Hindlimb muscle (tissue), 1 donor: ENCODE data around the gene TEAD1. TPM values are rescaled to one million over a fixed set of nuclear protein-coding genes. Genes with fewer than 3 reads are reported as not detected.
"Not testable (repeated sequence)": the region's sequence is repeated elsewhere in the genome, so short reads cannot be mapped to it uniquely, and the experiment has no call there.

ENCODE experiments used
- DNase-seq: peaks from one replicate; pipeline ENCODE4 v3.0.0-alpha.2; 2013
- polyA plus RNA-seq: library from polyadenylated mRNA; unstranded; fragments of 120-200 nt; gene quantifications from one replicate; pipeline ENCODE4 v1.2.1, GENCODE V29; 2013; ENCODE audit not compliant: insufficient read length

TEAD1 gene
- polyA plus RNA-seq, 1 donor, result 95.3 TPM

DNA sequence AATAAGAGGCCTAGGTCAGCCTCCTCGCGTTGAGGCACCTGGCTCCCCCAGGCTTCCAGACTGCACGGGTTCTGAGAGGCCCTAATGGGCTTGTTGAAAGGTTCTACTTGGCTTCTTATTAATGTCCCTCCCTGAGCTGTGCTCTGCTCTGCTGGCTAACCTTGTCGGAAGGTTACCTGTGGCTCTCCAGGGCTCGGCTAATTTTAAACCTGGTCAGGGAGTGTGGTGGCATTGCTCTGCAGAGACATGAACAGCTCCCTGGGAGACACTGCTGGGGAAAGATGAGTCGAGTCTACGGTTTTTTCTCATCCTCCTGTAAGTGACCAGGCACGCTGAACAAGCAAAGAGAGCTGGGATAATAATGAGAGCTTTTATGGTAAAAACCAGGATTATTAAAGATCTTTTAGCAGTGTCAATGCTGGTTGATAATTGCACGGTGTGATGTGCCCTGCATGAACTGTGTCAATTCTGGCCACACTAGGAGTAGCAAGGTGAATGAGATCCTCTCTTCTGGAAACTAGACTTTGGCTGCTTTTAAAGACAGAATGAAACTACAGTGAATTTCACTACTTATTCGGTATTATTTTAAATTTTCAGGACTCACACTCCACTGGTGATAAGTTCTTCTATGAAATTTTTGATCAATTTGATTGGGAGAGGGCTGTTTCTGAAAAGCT, 70.7 kb downstream of the TEAD1 start:
- no peak for DNase-seq

DNA sequence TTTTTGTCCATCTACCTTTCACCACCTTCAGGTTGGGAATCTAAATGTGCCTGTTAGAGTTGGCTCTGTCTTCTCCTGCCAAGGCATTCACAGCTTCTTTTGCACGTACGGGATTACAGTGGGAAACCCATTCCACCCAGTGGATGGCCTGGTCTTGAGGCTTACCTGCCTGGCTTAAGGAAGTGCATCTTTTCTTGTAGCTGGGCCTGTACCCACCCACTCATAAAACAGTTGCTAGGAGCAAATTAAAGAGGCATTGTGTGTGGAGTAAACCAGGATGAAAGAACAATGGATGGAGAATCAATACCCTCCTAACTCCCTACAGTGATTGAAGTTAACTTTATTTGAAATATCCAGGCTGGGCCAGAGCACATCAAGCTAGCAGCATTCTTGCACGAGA, 71.6 kb downstream of the TEAD1 start:
- DNase-seq, result no peak

DNA sequence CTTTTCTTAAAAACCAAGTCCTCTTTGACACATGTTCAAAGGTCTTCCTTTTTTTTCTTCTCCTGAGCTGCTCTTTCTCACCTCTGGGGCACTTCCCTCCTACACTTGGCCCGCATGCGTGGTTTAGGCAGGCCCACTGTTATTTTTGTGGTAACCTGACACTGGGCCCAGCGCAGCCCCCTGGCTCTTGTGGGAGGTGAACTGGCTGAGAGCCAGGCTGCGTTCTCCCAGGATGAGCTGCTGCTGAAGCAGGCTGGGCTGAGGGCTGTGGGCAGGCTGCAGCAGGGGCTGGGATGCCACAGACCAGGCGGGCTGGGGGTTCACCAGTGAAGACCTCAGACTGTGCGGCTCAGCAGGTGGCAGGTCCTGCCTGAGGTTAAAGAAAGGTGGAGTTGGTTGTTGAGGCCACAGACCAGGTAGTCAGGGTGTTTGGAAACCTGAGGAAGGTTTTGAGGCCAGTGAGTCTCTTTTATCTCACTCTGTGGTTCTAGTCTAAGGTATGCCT, 72.4 kb downstream of the TEAD1 start:
- DNase-seq, result peak; percentile 52

DNA sequence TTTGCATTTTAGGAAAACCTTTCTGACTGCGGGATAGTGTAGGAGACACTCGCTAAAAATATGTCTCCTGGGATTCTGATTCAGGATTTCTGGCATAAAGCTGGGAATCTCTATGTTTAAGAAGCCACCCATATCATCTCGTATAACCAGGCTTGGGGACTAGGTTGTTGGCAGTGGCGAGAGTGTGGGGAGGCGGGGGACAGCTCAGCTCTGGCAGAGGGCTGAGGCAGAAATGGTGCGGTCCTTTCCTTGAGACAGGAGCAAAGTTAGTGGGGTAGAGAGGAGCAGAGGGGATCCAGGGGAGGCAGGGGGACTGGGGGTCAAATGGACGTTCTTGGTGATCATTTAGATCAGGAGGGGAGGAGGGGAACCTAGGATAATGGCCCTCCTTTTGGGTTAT, 74.3 kb downstream of the TEAD1 start:
- DNase-seq, result no peak

DNA sequence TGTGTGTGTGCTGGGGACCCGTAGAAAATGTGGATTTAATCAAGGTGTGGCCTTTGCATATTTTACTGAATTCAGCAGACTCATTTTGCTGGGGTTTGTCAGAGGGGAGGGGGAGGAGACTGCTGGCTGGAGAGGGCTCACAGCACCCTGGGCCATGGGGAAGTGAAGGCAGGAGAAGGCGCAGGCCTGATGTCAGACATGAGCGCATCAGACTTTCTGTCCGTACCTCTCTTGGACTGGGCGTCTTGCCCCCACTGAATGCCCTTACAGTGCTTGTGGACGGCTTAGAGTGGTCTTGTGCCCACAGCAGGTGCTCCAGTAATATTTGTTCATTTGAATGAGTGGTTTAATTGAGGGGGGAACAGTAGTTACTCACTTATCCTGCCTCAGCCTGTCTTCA, 75.2 kb downstream of the TEAD1 start:
- no peak for DNase-seq

DNA sequence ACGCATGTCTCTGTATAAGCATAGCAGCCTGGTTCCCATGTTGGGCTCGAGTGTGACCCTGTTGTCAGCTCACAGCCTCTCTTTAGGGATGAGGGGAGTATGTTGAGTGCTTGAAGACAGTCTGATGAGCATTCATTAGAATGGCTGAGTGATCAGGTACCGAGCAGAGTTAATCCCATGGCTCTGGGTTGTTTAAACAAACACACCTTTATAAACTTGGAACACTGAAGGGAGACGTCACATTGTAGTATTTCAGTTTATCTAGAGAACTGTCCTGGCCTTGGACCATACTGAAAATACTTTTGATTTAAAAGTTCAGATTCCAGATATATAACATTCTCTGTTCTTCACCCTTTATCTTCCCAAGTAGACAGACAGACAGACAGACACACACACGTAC, 76.0 kb downstream of the TEAD1 start:
- DNase-seq, result no peak

DNA sequence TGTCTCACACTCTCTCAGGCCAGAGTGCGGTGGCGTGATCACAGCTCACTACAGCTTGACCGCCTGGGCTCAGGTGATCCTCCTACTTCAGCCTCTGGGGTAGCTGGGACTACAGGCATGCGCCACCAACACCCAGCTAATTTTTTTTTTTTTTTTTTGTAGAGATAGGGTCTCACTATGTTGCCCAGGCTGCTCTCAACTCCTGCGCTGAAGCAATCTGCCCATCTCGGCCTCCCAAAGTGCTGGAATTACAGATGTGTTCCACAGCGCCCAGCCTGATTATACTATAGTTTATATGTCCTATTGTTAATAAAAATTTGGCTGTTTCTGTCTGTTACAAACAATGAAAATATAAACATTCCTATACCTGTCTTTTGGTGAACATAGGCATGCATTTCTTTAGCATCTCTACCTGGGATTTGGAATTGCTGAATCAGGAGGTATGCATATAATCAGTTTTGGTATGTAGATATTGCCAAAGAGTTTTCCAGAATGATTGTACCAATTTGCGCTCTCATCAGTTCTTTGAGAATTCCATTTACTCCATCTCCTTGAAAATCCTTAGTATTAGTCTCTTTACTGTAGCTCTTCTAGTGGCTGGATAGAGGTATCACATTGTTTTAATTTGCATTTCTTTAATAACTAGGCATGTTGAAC, 78.8 kb downstream of the TEAD1 start:
- DNase-seq, result no peak

DNA sequence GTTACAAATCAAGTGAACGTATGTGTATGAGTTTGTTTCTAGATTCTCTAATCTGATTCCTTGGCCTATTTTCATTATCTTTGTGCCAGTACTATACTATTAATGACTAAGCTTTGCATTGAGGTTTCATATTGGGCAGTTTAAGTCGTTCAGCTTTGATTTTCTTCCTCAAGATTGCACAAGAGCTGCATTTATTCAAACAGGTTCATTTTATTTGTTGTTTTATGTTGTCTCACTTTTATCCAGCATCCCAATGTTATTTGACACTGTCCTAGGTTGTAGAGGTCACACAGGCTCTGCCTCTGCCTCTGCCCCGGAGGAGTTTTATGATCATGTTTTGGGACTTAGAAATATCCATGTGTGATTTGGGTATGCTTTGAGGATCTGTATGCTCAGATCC, 79.8 kb downstream of the TEAD1 start:
- no peak for DNase-seq

DNA sequence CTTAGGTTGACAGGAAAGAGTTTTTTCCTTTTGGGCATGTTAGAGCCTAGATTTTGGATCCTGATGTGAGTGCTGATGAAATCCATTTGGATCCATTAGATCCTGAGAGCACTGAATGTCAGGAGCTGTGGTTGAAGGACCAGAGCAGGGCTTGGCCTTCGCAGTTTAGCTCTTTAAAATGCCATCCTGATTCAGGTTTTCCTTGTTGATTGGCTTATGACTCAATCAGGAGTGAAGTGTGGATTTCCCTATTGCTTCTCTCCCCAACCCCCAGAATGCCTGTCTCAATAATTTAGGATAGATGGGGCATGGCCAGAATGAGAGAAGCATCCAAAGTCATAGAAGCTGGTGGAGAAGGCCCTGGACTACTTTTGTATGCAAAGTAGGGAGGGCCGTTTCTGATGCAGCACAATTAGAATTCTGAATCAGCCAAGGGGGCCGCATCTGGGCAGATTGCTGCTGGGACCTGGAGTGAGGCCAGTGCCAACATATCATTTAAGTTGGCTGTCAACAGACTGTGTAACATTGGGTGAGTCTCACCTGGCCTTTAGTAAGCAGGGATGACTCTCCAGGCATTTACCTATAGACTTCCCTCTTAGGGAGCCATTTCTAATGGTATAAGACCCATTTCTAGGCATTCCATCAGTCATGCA, 80.5 kb downstream of the TEAD1 start:
- no peak for DNase-seq

DNA sequence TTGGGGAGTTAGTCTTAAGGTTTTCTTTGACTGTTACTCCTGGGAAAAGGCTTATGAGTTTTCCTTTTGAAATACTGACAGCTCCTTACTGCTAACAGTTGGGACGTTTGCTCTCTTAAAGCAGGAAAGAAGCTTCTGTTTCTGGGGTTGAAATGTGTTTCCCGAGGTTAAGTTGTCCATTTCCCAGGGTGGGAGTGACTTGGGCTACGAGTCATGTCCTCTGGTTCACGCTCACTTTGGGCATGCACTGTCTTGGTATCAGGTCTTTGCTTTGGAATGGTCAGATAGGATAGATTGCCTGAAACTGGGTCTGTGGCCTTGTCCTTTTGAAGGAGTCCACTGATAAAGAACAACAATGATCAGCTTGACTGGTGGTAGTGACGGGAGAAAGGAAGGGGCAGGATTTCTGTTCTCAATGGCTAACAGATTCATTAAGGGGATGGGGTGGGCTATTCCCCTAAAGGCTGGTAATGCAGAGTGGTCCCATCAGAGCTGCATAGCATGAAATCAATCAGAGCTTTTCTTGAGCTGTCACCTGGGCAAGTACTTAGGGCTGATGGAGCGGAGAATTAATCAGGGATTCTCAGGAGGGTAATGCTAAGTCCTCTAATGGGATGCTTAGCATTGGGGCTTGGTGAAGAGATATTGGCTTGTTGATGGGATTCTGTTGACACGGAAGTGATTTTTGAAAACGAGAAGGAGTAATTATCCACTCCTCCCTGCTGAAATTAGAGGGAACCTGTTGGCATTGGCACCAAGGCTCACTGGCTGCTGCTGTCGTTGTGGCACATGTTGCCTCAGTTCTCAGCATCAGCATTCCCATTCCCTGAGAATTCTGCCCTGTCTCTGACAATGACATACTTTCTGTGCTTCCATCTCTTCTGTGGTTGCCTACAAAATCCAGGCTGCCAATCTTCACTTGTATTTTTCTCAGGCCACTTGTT, 81.6 kb downstream of the TEAD1 start:
- no peak for DNase-seq

DNA sequence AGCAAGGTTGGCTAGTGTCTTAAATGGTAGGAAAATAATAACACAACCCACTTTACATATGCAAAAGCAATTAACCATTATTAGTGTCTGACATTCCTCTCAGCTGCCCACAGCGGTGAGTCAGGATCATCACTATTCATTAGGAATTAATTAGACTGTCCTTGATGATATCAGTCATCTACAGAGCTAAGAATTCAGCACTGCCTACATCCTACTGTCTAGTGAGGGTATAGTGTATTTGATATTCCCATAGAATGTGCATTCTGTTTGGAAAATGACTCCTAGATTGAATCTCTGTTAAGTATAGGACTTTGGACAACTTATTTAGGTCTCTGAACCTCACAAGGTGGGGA, 82.2 kb downstream of the TEAD1 start:
- DNase-seq, result no peak

DNA sequence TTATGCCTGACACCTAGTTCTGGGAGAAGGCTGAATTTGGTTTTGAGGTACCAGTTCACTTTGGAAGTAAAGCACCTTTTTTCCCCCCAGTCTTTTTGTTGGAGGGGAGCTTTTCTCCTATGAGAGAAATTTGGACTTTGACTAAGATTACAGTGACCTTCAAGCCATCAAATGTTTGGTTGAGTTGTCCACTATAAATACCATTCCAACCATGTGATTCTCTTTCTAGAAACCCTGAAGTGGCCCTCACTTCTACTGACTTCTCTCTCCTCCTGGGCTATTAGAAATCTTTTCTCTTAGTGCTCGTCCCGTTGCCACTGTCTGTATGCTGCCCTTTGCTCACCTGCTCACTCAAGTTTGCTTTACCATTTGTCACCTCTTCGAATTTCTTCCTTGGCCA, 82.6 kb downstream of the TEAD1 start:
- DNase-seq, result no peak

DNA sequence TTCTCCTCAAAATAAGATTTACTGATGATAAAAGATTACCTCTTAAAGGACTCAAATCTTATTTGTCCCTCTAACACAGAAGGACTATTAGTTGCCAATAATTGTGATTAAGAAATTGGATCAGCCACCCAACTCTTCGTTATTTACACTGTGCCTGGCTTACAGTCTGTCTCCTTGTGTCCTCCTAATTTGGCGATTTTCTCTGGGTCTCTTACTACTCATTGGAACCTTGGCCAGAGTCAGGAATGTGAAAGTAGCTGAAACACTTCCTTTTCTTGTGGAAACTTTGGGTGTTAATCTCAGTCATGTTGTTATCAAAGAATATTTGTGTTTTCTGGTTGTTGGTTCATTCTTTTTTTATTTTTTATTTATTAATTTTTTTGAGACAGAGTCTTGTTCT, 83.2 kb downstream of the TEAD1 start:
- no peak for DNase-seq

DNA sequence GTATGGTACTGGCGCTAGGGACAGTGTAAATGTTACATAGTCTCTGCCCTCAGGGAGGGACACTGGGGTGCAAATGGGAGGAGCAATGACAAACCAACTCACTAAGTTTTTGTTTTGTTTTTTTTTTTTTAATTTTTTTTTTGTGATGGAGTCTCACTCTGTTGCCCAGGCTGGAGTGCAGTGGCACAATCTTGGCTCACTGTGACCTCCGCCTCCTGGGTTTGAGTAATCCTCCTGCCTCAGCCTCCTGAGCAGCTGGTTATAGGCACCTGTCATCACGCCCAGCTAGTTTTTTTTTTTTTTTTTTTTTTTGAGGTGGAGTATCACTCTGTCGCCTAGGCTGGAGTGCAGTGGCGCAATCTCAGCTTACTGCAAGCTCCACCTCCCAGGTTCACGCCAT, 83.9 kb downstream of the TEAD1 start:
- not testable (repeated sequence) for DNase-seq

DNA sequence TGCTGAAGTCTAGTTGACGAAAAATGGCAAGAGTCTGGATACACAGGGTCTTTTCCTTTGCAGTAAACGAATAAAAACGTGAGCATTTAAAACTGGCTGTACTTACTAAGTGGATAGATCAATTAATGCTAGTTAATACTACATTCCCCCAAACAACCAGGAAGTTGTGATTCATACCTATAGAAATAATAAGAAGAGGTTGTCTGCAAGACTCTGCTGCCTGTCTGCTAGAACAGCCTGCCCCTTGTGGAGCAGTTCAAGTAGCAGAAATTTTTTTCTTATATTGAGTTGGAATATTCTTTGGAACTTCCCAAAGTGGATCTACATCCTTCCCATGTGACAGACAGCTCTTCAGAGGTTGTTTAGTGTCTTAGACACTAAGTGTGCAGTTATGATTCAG, 86.8 kb downstream of the TEAD1 start:
- no peak for DNase-seq

DNA sequence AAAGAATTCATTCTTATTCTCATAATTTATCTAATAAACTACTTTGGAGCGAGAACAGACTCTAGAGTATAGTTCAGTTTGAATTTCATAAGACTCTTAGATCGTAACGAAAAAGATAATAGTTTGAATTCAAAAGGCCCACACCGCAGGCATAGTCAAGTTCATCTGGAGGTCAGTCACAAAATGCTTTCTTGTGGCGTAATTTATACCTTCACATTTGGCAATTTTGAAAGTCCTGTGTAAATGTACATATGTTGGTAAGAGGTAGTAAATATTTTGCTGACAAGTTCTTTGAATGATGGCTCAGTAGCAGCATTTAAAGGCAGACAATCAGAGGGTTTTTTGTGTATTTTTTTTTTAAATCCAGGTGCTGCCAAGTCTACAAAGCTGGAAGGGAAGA, 88.1 kb downstream of the TEAD1 start:
- no peak for DNase-seq

DNA sequence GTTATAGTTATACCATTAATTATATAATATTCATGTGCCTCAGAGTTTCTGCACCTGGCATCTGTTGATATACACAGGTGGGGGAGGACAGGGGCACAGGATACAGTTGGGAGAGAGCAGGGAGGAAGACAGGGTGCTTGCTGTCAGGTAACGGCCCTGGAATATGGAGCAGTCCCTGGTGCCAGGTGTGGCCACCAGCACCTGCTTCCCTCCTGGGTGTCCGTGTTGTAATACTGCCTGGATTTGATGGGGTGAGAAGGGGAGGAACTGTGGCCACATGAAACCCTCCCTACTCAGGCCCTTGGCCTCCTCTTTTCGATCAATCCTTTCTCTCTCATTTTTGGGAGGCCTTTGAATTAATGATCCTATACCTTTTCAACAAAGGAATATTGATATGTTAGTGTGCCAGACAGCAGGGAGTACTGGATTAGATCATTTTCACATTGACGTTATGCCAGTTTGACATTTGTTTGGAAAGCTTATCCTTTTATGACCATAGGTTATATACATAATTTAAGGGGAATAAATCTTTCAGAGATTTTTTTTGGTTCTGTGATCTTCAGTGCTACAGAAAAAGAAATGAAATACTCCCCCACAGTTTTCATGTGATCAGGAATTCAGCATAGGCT, 88.6 kb downstream of the TEAD1 start:
- DNase-seq, result no peak

DNA sequence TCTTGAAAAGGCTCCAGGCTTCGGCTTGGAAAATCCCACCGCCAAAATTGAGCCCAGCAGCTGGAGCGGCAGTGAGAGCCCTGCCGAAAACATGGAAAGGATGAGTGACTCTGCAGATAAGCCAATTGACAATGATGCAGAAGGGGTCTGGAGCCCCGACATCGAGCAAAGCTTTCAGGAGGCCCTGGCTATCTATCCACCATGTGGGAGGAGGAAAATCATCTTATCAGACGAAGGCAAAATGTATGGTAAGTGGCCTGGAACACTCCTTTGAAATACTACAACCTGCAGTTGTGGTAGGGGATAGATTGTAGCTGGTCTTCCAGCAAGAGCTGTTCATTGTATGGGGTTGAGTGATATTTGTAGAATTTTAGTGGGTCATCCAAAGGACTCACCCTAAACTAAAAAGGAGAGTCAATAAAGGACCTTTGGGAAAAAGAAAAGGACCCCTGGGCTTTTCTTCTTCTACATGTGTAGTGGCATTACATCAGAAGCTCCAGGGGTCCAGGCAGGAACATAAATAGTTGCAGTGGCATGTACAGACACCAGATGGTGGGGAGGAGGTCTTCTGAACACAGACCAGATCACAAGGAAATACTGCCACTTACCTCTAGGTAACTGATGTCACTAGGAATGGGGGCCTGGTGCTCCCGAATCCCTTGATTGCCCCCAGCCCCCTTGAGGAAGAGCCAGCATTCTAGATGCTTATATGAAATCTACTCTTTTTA, 90.1 kb downstream of the TEAD1 start:
- DNase-seq, result no peak

DNA sequence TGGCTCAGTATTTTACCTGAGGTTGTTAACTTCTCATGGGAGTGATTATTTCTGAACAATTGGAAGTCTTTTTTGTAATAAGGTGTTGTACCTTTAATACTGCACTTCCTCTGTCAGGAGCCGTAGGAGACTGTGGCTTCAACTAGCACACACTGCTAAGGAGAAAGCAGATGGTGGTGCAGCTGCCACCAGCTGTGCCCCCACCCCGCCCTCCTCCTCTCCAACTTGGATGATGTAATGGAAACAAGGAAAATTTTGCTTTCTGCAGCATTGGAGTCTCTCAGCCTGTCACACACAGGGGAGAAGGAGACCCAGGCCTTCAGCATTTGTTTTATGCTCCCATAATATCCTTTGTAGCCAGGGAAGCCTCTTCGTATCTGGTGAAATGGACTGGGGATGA, 91.2 kb downstream of the TEAD1 start:
- DNase-seq, result peak; percentile 47

DNA sequence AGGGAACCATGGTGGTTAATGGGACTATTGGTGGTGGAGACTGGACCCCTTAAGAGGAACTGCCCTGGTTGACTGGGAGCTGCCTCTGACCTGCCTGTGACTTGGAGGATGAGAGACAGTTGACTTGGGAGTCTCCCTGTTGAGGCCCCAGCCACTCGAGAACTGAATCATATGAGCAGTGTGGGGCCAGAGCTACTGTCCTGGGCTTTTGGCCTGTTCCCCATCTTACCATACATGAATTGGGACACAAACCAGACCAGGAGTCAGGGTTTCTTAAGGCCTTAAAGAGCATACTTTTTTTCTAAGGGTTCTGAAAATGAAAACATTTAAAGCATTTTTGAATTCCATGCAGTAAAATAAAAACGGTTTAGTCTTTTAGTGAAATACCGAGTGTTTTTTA, 92.8 kb downstream of the TEAD1 start:
- DNase-seq, result no peak

DNA sequence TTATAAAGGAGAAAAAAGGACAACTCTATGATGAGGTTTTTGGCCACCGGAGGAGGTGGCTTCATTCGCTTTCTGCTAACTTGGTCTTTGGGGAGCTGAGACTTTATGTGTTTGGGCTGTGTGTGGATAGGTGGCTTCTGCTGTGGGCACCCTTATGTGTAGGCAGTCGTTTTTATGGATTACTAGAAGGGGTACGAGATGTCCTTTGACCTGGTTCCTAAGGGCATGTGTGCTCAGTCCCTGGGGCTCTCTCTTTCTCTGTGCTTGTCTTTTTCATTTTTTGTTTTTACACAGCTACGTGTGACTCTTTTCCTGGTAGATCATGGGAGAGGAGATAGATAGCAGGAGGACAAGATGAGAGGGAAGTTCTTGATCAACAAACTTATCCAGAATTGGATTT, 93.4 kb downstream of the TEAD1 start:
- no peak for DNase-seq
